ENCODE data around the gene FSTL3.

FSTL3 gene

DNA sequence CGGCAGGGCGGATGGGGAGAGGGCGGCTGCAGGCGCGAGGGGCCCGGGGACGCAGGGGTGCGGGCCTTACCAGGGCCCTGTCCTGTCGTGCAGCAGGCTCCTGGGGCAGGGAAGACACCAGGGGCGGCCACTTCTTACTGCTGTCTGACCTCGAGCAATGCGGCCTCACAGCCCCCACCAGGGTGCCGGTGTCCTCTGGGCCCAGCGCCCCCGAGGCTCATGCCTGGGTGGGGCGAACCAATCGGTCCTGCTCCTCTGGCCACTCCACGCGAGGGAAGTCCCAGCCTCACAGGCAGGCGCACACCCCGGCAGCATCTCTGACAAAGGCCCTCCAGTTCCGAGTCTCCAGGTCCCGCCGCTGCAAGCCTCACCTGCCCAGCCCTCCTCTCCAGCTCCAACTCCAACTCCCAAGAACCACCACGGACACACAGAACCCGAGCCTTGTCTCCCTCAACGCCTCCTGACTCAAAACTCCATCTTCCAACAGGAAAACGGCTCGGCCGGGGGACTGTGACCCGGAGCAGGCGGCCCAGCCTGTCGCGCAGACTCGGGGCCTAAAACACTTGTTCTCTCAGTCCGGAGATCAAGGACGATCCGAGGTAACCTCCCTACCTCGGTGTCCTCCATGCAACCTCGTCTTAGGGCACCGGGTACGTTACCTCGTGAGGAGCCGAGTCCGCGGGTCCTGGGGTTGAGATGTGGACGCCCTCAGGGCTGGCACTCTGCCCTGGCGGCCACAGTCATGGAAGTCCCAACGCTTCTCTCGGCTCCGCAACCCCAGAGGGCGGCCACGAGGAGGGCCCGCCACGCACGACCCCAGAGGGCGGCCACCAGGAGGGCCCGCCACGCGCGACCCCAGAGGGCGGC lies 30.0 kb upstream of the FSTL3 start:
- no peak for DNase-seq (ENCODE audit: low read depth)

GRCh38 chr19:646779-647565 lies 29.2 kb upstream of the FSTL3 start:
- no peak for DNase-seq (ENCODE audit: low read depth)

GRCh38 chr19:647566-648284 lies 28.5 kb upstream of the FSTL3 start:
- DNase-seq (ENCODE audit: low read depth), result no peak

- no peak for DNase-seq (ENCODE audit: low read depth)
Measured at GRCh38 chr19:648305-648704, 27.9 kb upstream of the FSTL3 start.

DNA sequence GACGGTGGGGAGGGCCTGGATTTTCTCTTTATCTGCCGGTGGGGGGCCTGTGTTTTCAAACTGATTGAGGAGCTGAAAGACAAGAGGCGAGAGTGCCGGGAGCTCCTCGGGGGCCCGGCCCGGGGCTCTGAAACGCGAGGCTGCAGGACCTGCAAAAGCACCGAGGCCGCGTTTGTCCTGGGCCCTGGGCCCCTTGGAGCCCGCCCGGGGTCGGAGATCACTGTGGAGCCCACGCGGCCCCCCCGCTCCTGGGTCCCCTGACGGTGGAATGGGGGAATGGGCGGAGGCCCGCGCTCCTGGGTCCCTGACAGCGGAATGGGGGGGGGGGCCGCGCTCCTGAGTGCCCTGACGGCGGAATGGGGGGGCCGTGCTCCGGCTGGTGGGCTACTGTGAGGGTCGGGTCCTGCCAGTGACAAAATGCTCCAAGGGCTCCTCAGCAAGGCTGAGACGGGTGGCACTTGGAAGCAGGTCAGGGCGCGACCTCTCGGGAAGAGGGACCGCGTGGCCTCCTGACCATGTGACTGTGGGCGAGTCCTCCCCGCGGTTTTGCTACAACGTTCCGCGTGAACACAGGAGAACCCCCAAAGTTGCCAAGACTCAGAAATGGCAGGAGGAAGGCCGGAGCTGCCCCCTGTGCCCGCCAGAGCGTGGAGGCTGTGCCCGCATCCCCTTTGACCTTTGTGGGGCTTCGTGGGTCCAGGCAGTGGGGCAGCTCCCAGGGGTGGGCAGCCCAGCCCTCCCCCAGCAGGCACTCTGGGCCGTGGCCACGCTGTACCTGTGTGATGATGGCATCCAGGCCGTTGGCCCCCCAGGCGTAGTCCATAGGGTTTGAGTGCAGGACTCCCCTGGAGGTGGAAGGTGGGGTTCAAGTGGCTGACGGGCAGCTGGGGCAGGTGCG lies 27.0 kb upstream of the FSTL3 start:
- DNase-seq (ENCODE audit: low read depth), result no peak

GRCh38 chr19:650121-650520 lies 26.1 kb upstream of the FSTL3 start:
- no peak for DNase-seq (ENCODE audit: low read depth)

DNA sequence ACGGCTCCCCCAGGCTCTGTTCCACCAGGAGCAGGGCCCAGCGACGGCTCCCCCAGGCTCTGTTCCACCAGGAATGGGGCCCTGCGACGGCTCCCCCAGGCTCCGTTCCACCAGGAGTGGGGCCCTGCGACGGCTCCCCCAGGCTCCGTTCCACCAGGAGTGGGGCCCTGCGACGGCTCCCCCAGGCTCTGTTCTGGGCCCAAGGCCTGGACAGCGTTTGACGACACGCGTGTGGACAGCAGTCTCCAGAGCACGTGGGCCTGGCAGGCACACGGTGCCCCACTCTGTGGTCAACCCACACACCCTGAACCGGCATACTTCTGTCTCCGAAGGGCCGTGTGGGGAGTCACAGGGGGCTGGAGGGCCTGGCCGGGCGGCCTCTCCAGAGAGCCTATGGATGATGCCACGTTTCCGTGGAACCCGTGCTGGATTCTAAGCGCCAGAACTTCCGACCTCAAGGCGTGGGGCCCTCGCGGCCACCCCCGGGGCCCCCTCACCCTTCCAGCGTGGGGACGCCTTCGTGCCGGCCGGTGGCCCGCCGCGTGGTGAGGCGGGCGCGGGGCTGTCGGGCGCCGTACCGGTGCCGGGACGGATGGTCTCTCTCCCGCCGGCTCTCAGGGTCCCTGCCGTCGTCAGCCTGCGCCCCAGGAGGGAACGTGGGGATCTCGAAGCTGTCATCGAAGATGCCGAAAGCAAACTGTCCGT lies 24.9 kb upstream of the FSTL3 start:
- DNase-seq (ENCODE audit: low read depth), result no peak

GRCh38 chr19:651991-652390 lies 24.2 kb upstream of the FSTL3 start:
- DNase-seq (ENCODE audit: low read depth), result no peak

DNA sequence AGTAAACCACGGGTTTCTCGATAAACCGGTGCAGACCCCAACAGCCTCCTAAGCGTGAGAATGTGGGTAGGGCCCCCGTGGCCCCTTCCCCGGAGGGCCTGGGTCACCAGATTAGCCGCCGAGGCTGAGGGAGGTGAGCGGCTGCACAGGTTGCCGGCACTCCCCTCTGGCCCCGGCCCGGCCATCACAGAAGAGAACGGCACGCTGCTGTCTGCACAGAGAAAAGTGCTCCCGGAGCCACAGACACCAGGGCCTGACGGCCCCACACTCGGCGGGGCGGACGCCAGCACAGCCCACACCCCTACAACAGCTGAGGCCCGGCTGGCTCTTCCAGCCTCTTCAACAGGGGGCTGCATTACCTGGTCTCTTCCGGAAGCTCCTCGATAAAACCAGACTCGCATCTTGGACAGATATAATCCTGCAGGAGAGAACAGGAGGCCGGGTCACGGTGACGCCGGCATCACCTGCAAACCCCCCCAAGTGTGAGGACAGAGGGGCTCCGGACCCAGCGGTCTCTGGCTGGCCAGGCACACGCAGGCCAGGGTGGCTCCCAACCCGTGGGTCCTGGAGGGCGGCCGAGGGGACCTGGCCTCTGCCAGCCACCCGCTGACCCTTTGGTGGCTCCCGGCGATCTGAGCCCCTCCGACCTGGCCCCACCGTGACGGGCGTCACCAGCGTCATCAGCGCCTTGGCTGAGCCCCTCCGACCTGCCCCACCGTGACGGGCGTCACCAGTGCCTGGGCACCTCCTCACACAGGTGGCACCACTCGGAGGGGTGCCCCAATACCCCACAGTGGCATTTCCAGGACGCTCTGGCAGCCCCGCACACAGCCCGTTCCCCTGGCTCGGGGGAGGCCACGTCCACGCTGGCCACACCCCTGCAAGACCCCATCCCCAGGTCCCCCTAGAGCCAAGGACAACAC lies 23.5 kb upstream of the FSTL3 start:
- no peak for DNase-seq (ENCODE audit: low read depth)

GRCh38 chr19:653425-653824 lies 22.8 kb upstream of the FSTL3 start:
- DNase-seq (ENCODE audit: low read depth), result no peak

DNA sequence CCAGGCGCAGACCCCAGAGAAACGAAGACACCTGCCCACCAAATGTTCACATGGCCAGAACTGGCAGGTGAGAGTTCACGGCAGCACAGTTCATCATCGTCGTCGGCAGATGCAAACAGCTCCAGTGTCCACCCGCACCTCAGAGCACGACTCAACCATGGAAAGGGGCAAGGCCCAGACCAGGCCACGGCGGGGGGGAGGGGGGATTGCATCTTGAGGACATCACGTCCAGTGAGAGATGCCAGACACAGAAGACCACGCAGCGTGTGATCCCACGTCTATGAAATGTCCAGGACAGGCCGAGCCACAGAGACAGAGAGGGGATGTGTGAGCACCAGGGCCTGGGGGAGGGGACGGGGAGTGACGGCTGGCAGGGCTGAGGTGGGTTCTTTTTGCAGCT lies 20.5 kb upstream of the FSTL3 start:
- DNase-seq (ENCODE audit: low read depth), result no peak

- no peak for DNase-seq (ENCODE audit: low read depth)
Measured at GRCh38 chr19:656751-657559, 19.2 kb upstream of the FSTL3 start.

- no peak for DNase-seq (ENCODE audit: low read depth)
Measured at GRCh38 chr19:657611-658010, 18.6 kb upstream of the FSTL3 start.

GRCh38 chr19:658059-658839 lies 17.9 kb upstream of the FSTL3 start:
- no peak for DNase-seq (ENCODE audit: low read depth)

- peak; percentile 50 for DNase-seq (ENCODE audit: low read depth)
Measured at GRCh38 chr19:658916-659839, 17.0 kb upstream of the FSTL3 start.

- no peak for DNase-seq (ENCODE audit: low read depth)
Measured at GRCh38 chr19:660793-661426, 15.3 kb upstream of the FSTL3 start.
